SK-N-SH treated with all-trans-retinoic acid at 6 μM for 48 hours (cell line): ENCODE measurements around the gene MYRF.
A peak's percentile ranks its signal among the peaks of the same experiment; 100 is the strongest.

Experiments used
- ATAC-seq: fragments of 200-7000 bp; cut with Tn5 transposase; 3 replicates; pipeline ENCODE4 v1.9.1; 2020; ENCODE audit warnings: mild to moderate bottlenecking, moderate library complexity
- ARNTL ChIP-seq: fragments of 450-650 bp; formaldehyde crosslinking; IDR thresholded peaks from 2 replicates; pipeline ENCODE4 v1.5.0; 2020; ENCODE audit warnings: low read depth, mild to moderate bottlenecking, moderate library complexity, borderline replicate concordance
- BACH2 ChIP-seq: fragments of 250-450 bp; sonication (Bioruptor Pico); IDR thresholded peaks from 2 replicates; pipeline ENCODE4 v1.9.0; 2021; ENCODE audit warnings: mild to moderate bottlenecking, borderline replicate concordance
- CREB5 ChIP-seq: fragments of 250-450 bp; sonication (Bioruptor Pico); IDR thresholded peaks from 2 replicates; pipeline ENCODE4 v1.5.1; 2020; ENCODE audit warnings: low read depth, mild to moderate bottlenecking, moderate library complexity
- CSDC2 ChIP-seq: fragments of 250-450 bp; sonication (Bioruptor Pico); IDR thresholded peaks from 2 replicates; pipeline ENCODE4 v1.5.0; 2020; ENCODE audit warnings: mild to moderate bottlenecking, moderate library complexity
- CSRNP3 ChIP-seq: fragments of 250-450 bp; sonication (Bioruptor Pico); IDR thresholded peaks from 2 replicates; pipeline ENCODE4 v1.5.1; 2021; ENCODE audit warnings: mild to moderate bottlenecking, moderate library complexity
- ESRRG ChIP-seq: fragments of 250-450 bp; sonication (Bioruptor Pico); IDR thresholded peaks from 2 replicates; pipeline ENCODE4 v1.6.1; 2021; ENCODE audit warnings: mild to moderate bottlenecking
- GLIS3 ChIP-seq: fragments of 250-450 bp; sonication (Bioruptor Pico); IDR thresholded peaks from 2 replicates; pipeline ENCODE4 v1.5.0; 2020; ENCODE audit warnings: mild to moderate bottlenecking, moderate library complexity
- OSR1 ChIP-seq: fragments of 250-450 bp; sonication (Bioruptor Pico); IDR thresholded peaks from 2 replicates; pipeline ENCODE4 v1.8.0; 2022; ENCODE audit warnings: moderate library complexity, mild to moderate bottlenecking, inconsistent platforms
- PPARA ChIP-seq: fragments of 250-450 bp; sonication (Bioruptor Pico); IDR thresholded peaks from 2 replicates; pipeline ENCODE4 v1.5.0; 2020; ENCODE audit warnings: mild to moderate bottlenecking, borderline replicate concordance
- RARB ChIP-seq: fragments of 250-450 bp; sonication (Bioruptor Pico); IDR thresholded peaks from 2 replicates; pipeline ENCODE4 v1.8.0; 2021; ENCODE audit warnings: mild to moderate bottlenecking, moderate library complexity
- TOX ChIP-seq: fragments of 250-450 bp; sonication (Bioruptor Pico); IDR thresholded peaks from 2 replicates; pipeline ENCODE4 v1.8.0; 2021; ENCODE audit warnings: mild to moderate bottlenecking, moderate library complexity, borderline replicate concordance
- TSHZ2 ChIP-seq: fragments of 250-450 bp; sonication (Bioruptor Pico); IDR thresholded peaks from 2 replicates; pipeline ENCODE4 v1.5.0; 2020; ENCODE audit warnings: mild to moderate bottlenecking, moderate library complexity
- ZFP3 ChIP-seq: fragments of 250-450 bp; sonication (Bioruptor Pico); IDR thresholded peaks from 2 replicates; pipeline ENCODE4 v1.5.0; 2020; ENCODE audit warnings: mild to moderate bottlenecking, moderate library complexity
- ZFP30 ChIP-seq: fragments of 450-650 bp; formaldehyde crosslinking; IDR thresholded peaks from 2 replicates; pipeline ENCODE4 v1.5.0; 2022; ENCODE audit warnings: mild to moderate bottlenecking, moderate library complexity
- ZNF565 ChIP-seq: fragments of 450-650 bp; formaldehyde crosslinking; conservative IDR thresholded peaks from 2 replicates; pipeline ENCODE4 v1.5.0; 2020; ENCODE audit warnings: low read depth, mild to moderate bottlenecking, moderate library complexity
- ZNF70 ChIP-seq: fragments of 450-650 bp; formaldehyde crosslinking; IDR thresholded peaks from 2 replicates; pipeline ENCODE4 v1.5.0; 2020; ENCODE audit warnings: mild to moderate bottlenecking, moderate library complexity
- ZNF8 ChIP-seq: fragments of 450-650 bp; formaldehyde crosslinking; IDR thresholded peaks from 2 replicates; pipeline ENCODE4 v1.5.0; 2020; ENCODE audit warnings: mild to moderate bottlenecking, moderate library complexity

Gene MYRF

GRCh38 chr11:61785837-61786402 lies 33.5 kb downstream of the MYRF start:
- TF ChIP-seq ZFP30 (CRISPR knock-in tag), result no peak
- ATAC-seq, result no peak

- TF ChIP-seq GLIS3 (no peak), ZNF8 (CRISPR knock-in tag) (no peak), CSDC2 (CRISPR knock-in tag) (no peak), CREB5 (CRISPR knock-in tag) (no peak), RARB (no peak), CSRNP3 (CRISPR knock-in tag) (no peak)
- ATAC-seq, result peak; percentile 16; the same call in 2 of the 3 replicates
Measured at GRCh38 chr11:61787928-61788491, 35.6 kb downstream of the MYRF start.

GRCh38 chr11:61791737-61792309 lies 39.4 kb downstream of the MYRF start:
- ATAC-seq, result peak; percentile 71
- TF ChIP-seq CREB5 (CRISPR knock-in tag) (no peak), TSHZ2 (peak; percentile 59; the same call in 1 of the 2 replicates), CSRNP3 (CRISPR knock-in tag) (peak; percentile 11; the same call in 1 of the 2 replicates), ZFP3 (CRISPR knock-in tag) (peak; percentile 93)

- peak; percentile 92 for ATAC-seq
- TF ChIP-seq TSHZ2 (no peak), ARNTL (no peak), BACH2 (CRISPR knock-in tag) (no peak), ZNF565 (CRISPR knock-in tag) (no peak), TOX (CRISPR knock-in tag) (no peak), OSR1 (CRISPR knock-in tag) (no peak), ESRRG (CRISPR knock-in tag) (no peak), ZFP30 (CRISPR knock-in tag) (no peak), ZNF70 (CRISPR knock-in tag) (no peak), PPARA (CRISPR knock-in tag) (no peak), ZNF8 (CRISPR knock-in tag) (no peak), CSRNP3 (CRISPR knock-in tag) (no peak)
- TF ChIP-seq, all 23 proteins: peak for 0
Measured at GRCh38 chr11:61792310-61793082, 40.1 kb downstream of the MYRF start, which contains the start of the genes FEN1 and TMEM258. Gene FEN1, plus strand, starts transcription at chr11:61792911. Its CDS starts 2,451 bp downstream, at chr11:61795362. Gene TMEM258, minus strand, starts transcription at chr11:61792599. Its CDS starts 41 bp downstream, at chr11:61792558.
